Measurements from ENCODE around the gene NDUFAB1. TPM values are rescaled to one million over a fixed set of nuclear protein-coding genes. Genes with fewer than 3 reads are reported as not detected.
A peak's percentile ranks its signal among the peaks of the same experiment; 100 is the strongest.

The NDUFAB1 gene
- 56.5 TPM for total RNA-seq
- long read RNA-seq, transcript NDUFAB1-201 (5 exons, 717 nt) = major isoform, 48 of 51 reads
- long read RNA-seq, partial matches to known transcripts = 3 of 51 reads
- long read RNA-seq, other reads (novel, unspliced or antisense) = 0 of 51 reads

DNA sequence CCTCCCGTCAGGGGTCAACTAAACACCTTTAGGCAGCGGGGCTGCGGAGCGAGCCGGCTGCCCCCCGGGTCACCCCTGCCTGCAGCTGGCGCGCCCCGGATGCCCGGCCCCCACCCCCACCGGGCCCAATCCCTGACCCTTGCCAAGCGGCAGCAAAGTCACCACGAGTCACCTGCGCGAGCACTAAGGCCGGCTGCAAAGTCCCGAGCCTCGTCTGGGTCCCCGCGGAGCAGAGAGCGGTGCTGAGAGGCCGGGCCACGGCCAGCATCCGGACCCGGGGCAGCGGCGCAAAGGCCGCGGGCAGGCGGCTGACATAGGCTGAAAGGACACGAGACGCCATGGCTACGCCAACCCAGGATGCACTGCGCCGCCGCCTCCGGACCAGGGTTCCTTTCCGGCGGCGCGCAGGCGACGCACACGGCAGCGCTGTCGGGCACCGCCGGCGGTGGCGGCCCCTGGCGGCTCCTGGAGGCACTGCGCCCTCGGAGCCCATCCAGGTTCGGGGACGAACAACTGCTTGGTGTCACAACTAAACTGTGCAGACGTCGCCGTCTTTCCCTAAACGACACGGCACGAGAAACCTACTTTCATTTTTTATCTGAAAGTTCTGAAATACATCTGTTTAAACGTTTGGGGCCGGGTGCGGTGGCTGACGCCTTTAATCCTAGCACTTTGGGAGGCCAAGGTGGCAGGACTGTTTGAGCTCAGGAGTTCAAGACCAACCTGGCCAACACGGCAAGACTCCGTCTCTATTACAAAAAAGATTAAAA is at the start of gene NDUFAB1:
NDUFAB1 (minus strand) TSS at position 366 of the 770 bp plus-strand sequence; CDS start at position 340, 26 bp downstream.
- H3K27ac ChIP-seq = peak within 1 kb of the TSS; percentile 82
- ATAC-seq = peak; percentile 100
- peaks cover 16% of the 10 kb centered on the region for H3K4me1 ChIP-seq
- H3K4me3 ChIP-seq = peak within 1 kb of the TSS; percentile 97
- intact Hi-C loops (cut with DNase I) = no loop called here
- peak; percentile 95 for DNase-seq
- no peaks in the 10 kb centered on the region for H3K9me3 ChIP-seq
- no peaks in the 10 kb centered on the region for H3K27me3 ChIP-seq (ENCODE audit: low read depth)
- TF ChIP-seq, protein P1, sequence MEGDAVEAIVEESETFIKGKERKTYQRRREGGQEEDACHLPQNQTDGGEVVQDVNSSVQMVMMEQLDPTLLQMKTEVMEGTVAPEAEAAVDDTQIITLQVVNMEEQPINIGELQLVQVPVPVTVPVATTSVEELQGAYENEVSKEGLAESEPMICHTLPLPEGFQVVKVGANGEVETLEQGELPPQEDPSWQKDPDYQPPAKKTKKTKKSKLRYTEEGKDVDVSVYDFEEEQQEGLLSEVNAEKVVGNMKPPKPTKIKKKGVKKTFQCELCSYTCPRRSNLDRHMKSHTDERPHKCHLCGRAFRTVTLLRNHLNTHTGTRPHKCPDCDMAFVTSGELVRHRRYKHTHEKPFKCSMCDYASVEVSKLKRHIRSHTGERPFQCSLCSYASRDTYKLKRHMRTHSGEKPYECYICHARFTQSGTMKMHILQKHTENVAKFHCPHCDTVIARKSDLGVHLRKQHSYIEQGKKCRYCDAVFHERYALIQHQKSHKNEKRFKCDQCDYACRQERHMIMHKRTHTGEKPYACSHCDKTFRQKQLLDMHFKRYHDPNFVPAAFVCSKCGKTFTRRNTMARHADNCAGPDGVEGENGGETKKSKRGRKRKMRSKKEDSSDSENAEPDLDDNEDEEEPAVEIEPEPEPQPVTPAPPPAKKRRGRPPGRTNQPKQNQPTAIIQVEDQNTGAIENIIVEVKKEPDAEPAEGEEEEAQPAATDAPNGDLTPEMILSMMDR (IDR thresholded peaks at IDR 0.05) = peak; percentile 100
- H3K36me3 ChIP-seq = peaks cover 34% of the 10 kb centered on the region

DNA sequence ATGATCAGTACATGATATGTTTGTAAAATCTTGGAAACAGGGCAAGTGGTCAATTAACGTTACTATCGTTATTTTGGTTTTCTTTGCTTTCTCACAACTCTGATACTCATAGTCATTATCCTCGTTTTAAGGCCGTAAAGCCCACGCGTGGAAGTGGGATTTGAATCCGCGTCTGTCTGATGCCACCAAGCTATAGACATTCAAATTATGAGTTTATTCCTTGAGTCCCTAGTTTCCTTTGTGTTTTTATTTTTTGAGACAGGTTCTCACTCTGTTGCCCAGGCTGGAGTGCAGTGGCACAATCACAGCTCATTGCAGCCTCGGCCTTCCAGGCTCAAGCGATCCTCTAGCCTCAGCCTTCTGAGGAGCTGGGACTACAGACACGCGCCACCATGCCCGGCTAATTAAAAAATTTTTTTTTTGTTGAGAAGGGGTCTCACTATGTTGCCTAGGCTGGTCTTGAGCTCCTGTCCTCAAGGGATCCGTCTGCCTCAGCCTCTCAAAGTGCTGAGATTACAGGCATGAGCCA is 46.2 kb upstream of the NDUFAB1 start:
- H3K4me3 ChIP-seq = peak overlapping the region; percentile 88
- DNase-seq = no peak
- TF ChIP-seq, protein P1 (IDR thresholded peaks at IDR 0.05) = no peak
- H3K9me3 ChIP-seq = no peaks in the 10 kb centered on the region
- no peaks in the 10 kb centered on the region for H3K27me3 ChIP-seq (ENCODE audit: low read depth)
- ATAC-seq = no peak
- peaks cover 23% of the 10 kb centered on the region for H3K4me1 ChIP-seq
- intact Hi-C loops (cut with DNase I) = no loop called here
- H3K27ac ChIP-seq = no peak overlapping the region
- peaks cover 49% of the 10 kb centered on the region for H3K36me3 ChIP-seq

GRCh38 chr16:23640931-23641765 is 45.0 kb upstream of the NDUFAB1 start, which contains the start of the genes DCTN5 and PALB2:
DCTN5 (plus strand) TSS chr16:23641466; CDS start chr16:23641543, 77 bp downstream.
PALB2 (minus strand) TSS chr16:23641310; CDS start chr16:23641157, 153 bp downstream.
- Histone ChIP-seq H3K9me3 (no peaks in the 10 kb centered on the region), H3K27ac (peak within 1 kb of the TSS; percentile 76), H3K4me3 (peak within 1 kb of the TSS; percentile 88), H3K27me3 (ENCODE audit: low read depth) (no peaks in the 10 kb centered on the region), H3K4me1 (peaks cover 23% of the 10 kb centered on the region), H3K36me3 (peaks cover 55% of the 10 kb centered on the region)
- TF ChIP-seq, protein P1 (IDR thresholded peaks at IDR 0.05) = no peak
- ATAC-seq (peak; percentile 100), DNase-seq (peak; percentile 97)
- intact Hi-C loops (cut with DNase I) = no loop called here

GRCh38 chr16:23640615-23640930 is 44.5 kb upstream of the NDUFAB1 start:
- TF ChIP-seq, protein P1 (IDR thresholded peaks at IDR 0.05) = no peak
- Histone ChIP-seq H3K36me3 (peaks cover 55% of the 10 kb centered on the region), H3K27ac (peak overlapping the region; percentile 76), H3K9me3 (no peaks in the 10 kb centered on the region), H3K4me1 (peaks cover 23% of the 10 kb centered on the region), H3K4me3 (peak overlapping the region; percentile 88), H3K27me3 (ENCODE audit: low read depth) (no peaks in the 10 kb centered on the region)
- ATAC-seq (peak in 1 of 2 donors; percentile 2), DNase-seq (no peak)
- intact Hi-C loops (cut with DNase I) = no loop called here

DNA sequence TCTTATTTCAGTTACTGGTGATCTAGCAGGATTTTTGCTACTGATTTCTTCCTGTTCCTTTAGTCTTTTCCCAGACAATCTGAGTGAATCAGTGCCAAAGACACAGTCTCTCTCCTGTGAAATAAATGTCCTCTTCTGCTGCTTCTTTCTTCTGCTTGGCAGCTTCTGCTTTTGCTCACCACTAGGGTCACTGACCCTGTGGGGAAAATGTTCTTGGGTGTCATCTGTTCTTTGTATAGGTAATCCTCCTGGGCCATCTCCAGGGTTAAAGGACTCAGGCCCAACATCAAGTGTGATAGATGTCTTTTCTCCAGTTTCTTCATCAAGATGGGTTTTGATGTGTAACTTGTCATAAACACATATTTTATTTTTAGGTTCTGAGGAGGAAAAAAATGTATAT is 39.8 kb upstream of the NDUFAB1 start:
- Histone ChIP-seq H3K27me3 (ENCODE audit: low read depth) (no peaks in the 10 kb centered on the region), H3K4me1 (peaks cover 14% of the 10 kb centered on the region), H3K4me3 (no peak overlapping the region), H3K36me3 (peaks cover 56% of the 10 kb centered on the region), H3K27ac (no peak overlapping the region), H3K9me3 (no peaks in the 10 kb centered on the region)
- no peak for DNase-seq
- no peak for ATAC-seq
- TF ChIP-seq, protein P1 (IDR thresholded peaks at IDR 0.05) = no peak
- intact Hi-C loops (cut with DNase I) = no loop called here
